ENCODE results near the gene TMEM170A. TPM values are rescaled to one million over a fixed set of nuclear protein-coding genes. Genes with fewer than 3 reads are reported as not detected.

Gene TMEM170A
- total and polyA plus RNA-seq, 9 donors = 8.6 to 29.0 (median 23.4) TPM

GRCh38 chr16:75478480-75479345 is 14.2 kb upstream of the TMEM170A start:
- Histone ChIP-seq H3K36me3 (no peaks in the 10 kb centered on the region), H3K27ac (no peak overlapping the region), H3K4me3 (no peak overlapping the region), H3K9me3 (no peaks in the 10 kb centered on the region), H3K27me3 (no peaks in the 10 kb centered on the region), H3K4me1 (ENCODE audit: insufficient read depth) (no peaks in the 10 kb centered on the region)
- WGBS, 3 donors = 95 to 96% (median 95%) methylated on average over 80 of the region's 80 CpGs
- no peak for TF ChIP-seq EP300 (IDR thresholded peaks at IDR 0.05)
- TF ChIP-seq CTCF (IDR thresholded peaks at IDR 0.05) = no peak
- TF ChIP-seq POLR2A (IDR thresholded peaks at IDR 0.05) = no peak
- DNase-seq = no peak
- intact Hi-C loops (cut with DNase I) = loop anchor here in 2 of 4 donors (10.0 kb wide), 2 partner anchors 166 to 286 kb away; partner anchors contain the start of genes KARS1 (in 1 of the 2) and TERF2IP (in 1 of the 2)

GRCh38 chr16:75477680-75478473 is 13.4 kb upstream of the TMEM170A start:
- WGBS, 3 donors = 51 to 61% (median 53%) methylated on average over 4 of the region's 4 CpGs
- TF ChIP-seq EP300 (IDR thresholded peaks at IDR 0.05) (no peak), CTCF (IDR thresholded peaks at IDR 0.05) (no peak)
- Histone ChIP-seq H3K4me3 (no peak overlapping the region), H3K36me3 (no peaks in the 10 kb centered on the region), H3K27me3 (no peaks in the 10 kb centered on the region), H3K27ac (no peak overlapping the region), H3K9me3 (no peaks in the 10 kb centered on the region), H3K4me1 (ENCODE audit: insufficient read depth) (no peaks in the 10 kb centered on the region)
- intact Hi-C loops (cut with DNase I) = loop anchor here in 2 of 4 donors (10.0 kb wide), 2 partner anchors 167 to 287 kb away; partner anchors contain the start of genes KARS1 (in 1 of the 2) and TERF2IP (in 1 of the 2)
- no peak for DNase-seq

- DNase-seq = no peak
- 84 to 95% (median 88%) methylated on average over 8 of the region's 8 CpGs for WGBS, 3 donors
- TF ChIP-seq POLR2A (IDR thresholded peaks at IDR 0.05) = no peak
Observed at GRCh38 chr16:75476817-75477216, 12.3 kb upstream of the TMEM170A start.

GRCh38 chr16:75475420-75475847 is 10.9 kb upstream of the TMEM170A start:
- H3K9me3 ChIP-seq = no peaks in the 10 kb centered on the region
- no peak for DNase-seq
- TF ChIP-seq EP300 (IDR thresholded peaks at IDR 0.05) (no peak), POLR2A (IDR thresholded peaks at IDR 0.05) (no peak), CTCF (IDR thresholded peaks at IDR 0.05) (no peak)
- 81 to 85% (median 81%) methylated on average over 2 of the region's 2 CpGs for WGBS, 3 donors
- no peaks in the 10 kb centered on the region for H3K27me3 ChIP-seq
- intact Hi-C loops (cut with DNase I) = loop anchor here in 2 of 4 donors (10.0 kb wide), 2 partner anchors 169 to 289 kb away; partner anchors contain the start of genes KARS1 (in 1 of the 2) and TERF2IP (in 1 of the 2)
- H3K4me3 ChIP-seq = no peak overlapping the region
- H3K36me3 ChIP-seq = no peaks in the 10 kb centered on the region
- H3K27ac ChIP-seq = no peak overlapping the region
- H3K4me1 ChIP-seq (ENCODE audit: insufficient read depth) = no peaks in the 10 kb centered on the region

More at GRCh38 chr16:75476817-75477216, 12.3 kb upstream of the TMEM170A start:
- intact Hi-C loops (cut with DNase I) = loop anchor here in 2 of 4 donors (10.0 kb wide), 2 partner anchors 168 to 288 kb away; partner anchors contain the start of genes KARS1 (in 1 of the 2) and TERF2IP (in 1 of the 2)
- Histone ChIP-seq H3K27me3 (no peaks in the 10 kb centered on the region), H3K4me3 (no peak overlapping the region), H3K27ac (no peak overlapping the region), H3K36me3 (no peaks in the 10 kb centered on the region), H3K4me1 (ENCODE audit: insufficient read depth) (no peaks in the 10 kb centered on the region), H3K9me3 (no peaks in the 10 kb centered on the region)

All from ovary (tissue), 9 donors.